HG03460 (cell line): ENCODE data around the gene BPIFA3.

Experiments used
- ATAC-seq: cut with Tn5 transposase; IDR thresholded peaks from one replicate; pipeline ENCODE4 v1.9.1; 2021; ENCODE audit not compliant: unreplicated experiment

The BPIFA3 gene

DNA sequence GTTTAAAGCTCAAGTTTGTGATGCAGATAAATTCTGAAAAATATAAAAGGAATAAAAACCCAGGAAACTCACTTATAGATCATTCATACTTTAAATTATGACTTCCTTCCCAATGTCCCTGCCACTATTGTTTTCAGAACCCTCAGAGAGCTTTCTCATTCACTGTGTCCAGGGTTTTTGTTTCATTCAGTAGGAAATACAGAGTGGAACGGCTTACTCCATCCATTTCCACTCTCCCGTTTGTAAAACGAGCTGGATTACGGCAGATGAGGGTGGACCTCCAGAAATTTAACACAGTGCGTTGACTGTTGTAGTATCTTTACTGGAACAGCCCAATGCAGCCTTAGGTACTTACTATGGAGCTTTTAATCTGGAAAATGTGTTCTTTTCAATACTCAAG, 42.2 kb downstream of the BPIFA3 start:
- ATAC-seq: no peak

DNA sequence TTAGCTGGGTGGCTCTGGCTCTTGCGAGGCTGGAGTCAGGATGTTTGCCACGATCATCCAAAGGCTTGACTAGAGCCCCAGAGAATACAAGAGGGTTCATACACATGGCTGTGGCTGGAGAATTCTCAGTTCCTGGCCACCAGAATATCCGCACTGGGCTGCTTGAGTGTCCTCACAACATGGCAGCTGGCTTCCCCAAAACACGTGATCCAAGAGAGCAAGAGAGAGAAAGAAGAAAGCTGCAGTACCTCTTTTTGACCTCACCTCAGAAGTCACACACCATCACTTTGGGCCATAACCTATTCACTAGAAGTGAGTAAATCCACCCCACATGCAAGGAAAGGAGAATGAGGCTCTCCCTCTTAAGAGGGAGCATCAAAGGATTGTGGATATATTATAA, 44.3 kb downstream of the BPIFA3 start:
- no peak for ATAC-seq

DNA sequence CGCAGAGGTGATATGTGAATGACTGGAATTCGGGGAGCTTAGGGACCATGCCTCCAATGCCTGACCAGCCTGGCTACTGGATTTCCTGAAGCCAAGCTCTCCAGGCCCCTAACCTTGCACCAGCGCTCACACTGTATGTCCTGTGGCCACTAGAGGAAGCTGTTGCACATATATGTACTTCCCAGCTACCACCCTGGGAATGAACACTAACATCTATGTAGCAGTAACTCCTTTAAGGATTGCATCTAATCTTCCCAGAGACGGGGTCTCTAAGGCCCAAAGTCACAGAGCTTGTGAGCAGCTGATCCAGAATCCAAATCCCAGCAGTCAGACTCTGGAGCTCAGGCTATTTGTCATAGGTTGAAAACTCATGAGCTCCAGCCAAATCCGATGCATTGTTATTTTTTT, 45.5 kb downstream of the BPIFA3 start:
- no peak for ATAC-seq

DNA sequence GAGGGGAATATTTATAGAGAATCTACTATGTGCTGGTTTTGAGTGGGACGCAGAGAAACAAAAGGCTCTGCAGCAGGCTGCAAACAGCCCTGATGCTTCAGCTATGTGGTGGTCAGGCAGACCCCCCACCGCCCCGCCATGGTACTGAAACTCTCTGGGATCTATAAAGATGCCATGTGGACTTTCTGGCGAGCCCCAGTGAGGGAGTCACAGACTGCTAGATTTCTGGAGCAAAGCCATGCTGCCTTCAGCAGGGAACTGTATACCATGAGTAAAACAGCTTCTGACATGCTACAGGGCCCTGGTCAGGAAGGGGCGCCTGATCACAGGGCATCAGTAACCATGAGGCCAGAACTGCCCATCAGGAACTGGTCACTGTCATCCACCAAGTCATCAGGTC, 46.6 kb downstream of the BPIFA3 start:
- ATAC-seq: no peak

DNA sequence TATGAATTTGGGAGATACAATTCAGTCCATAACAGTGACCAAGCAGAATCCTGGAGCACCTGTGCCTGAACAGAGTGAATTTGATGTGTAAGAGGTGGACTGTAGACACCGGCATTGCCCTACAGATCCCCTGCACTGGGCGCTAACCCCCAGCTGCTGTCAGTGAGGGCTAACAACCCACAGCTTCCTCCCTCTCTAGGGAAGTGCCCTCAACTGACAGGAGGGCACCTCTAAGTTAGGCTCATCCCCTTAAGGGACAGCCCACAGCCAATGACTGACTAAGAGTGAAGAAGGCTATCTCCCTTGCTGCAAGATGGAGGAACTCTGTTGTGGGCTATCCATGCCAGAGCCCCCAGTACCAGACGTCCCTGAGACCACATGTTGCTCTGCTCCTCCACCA, 50.5 kb downstream of the BPIFA3 start:
- no peak for ATAC-seq

DNA sequence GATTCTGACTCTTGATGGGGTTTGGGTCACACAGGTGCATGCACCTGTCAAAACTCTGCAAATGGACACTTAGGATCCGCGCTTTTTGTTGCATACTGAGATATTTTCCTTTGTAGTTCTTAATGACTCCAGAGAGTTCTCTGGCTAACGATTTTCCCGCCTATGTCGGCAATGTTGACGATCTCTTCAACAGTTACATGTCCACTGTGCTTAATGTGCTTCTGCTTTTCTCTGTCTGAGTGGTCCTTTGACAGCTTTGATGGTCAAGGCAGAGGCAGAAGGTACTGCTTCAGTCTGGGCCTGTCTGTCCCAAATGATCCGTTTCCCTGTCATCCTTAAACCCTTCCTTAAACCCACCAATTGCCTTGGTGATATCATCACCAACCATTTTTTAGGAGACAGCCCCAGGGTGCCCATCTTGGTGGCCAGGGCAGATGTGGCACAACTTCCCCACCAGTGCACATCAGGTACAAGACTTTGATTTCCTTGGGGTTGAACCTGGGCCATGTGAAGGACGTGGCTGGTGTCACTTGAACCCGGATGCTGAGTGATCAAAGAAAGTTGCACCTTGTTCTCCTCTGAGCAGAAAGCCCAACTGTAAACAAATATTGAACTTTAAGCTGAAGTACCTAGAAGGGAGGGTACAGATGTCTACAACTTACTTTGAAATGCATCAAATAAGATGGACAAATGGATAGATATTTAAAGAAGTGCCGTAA, 55.2 kb downstream of the BPIFA3 start:
- ATAC-seq: no peak

DNA sequence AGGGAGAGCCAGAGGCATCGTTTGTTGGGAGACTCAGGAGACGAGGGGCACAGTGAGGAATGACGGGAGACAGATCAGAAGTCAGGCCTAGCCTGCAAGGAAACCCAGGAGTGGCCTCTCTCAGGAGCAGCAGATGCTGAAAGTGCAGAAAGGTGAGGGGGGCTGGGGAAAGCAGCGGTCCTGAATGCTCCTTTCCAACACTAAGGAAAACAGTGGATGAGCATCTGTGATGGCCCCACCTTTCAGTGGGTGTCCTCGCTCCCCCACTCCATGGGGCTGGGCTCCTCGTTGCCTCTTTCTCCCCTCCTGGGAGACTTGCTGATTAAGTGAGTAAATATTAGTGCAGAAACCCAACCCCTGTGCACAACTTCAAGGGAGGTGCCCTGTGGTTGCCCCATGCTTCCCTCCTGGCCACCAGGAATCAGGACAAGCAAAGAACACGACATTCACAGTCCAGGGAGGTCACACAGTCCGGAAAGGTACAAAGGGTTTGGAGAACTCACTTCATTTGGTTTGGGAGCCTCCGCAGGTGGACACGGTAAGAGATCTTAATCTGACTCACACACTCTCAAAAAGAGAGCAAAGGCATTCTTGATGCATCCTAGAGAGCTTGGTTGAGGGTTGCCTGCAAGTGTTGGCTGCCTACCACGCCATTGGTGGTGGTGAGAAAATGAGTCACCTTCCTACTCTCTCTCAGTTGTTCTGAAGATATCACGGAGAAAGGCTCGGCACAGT, 56.1 kb downstream of the BPIFA3 start:
- ATAC-seq: no peak

DNA sequence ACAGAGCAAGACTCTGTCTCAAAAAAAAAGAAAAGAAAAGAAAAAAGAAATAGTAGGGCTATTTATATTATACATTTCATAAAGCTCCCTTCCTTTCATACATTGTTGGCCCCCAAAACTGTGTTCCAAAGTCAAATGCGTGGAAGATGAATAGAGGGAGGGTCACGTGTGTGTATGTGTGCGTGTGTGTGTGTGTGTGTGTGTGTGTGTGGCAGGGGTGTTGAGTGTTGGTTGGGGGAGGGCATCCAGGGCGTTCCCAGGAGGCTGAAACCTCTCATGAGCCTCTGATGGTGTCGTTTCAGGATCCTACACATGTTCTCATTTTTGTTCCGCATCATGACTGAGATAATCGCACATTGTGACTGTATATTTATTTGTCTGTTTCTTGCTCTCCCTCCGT, 58.1 kb downstream of the BPIFA3 start:
- ATAC-seq: no peak

DNA sequence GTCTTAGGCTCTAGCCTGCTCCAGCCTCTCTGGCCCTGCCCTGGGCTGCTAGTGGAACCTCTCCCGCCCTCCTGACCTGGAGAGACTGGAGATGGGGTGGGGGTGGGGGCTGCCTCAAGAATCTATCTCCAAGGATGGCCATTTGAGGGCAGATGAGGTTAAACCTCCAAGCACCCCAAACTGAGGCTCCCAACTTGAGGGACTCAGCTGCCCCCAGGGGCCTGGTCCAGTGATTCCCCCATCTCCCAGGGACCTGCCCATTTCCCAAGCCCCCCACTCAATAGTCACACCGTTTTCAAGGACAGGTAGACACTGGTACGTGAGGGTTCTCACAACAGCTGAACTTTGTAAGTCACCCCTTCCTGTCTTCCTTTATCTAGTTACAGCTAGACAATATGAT, 58.7 kb downstream of the BPIFA3 start:
- ATAC-seq: no peak

DNA sequence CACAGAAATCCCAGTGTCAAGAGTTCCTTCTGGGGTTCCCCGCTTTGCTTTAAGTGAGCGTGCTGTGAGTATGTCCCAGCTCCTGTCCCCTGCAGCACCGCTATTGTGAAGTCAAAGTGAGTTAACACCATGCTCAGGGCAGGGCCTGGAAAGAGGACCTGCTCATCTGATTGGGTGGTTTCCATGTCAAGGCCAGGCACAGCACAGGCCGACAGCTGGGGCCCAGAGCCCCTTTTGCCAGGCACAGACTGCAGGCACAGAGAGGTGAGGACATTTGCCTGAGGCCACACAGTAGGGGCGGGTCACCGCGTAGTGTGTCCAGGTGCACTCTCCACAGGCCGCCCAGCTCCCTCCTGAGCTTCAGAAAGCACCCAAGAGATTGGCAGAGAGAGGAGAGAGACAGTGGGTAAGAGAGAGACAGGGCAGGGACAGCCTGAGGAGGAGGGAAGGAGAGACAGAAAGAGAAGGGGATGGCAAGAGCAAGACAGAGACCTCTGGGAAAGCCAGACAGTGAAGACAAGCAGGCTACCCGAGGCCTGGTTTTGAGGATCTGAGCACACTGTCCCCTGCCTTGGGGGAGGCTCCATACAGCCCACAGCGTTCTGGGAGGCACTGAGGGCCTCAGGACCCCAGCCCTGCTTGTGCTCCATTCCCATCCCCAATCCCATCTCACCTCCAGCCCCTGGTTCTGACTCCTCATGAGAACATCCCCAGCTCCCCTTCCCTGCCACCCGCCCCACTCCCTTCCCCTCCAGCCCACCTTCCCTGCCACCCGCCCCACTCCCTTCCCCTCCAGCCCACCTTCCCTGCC, 59.4 kb downstream of the BPIFA3 start:
- no peak for ATAC-seq
